GM19238 (cell line): ENCODE results near the gene PIK3IP1.
"Not testable (repeated sequence)": the region's sequence is repeated elsewhere in the genome, so short reads cannot be mapped to it uniquely, and the experiment has no call there.

ENCODE experiments used
- DNase-seq: peaks from one replicate; pipeline ENCODE4 v3.0.0; 2011; ENCODE audit warnings: low spot score; ENCODE audit not compliant: insufficient read length

The PIK3IP1 gene

GRCh38 chr22:31250740-31251600 lies 41.3 kb downstream of the PIK3IP1 start:
- no peak for DNase-seq

GRCh38 chr22:31248965-31249958 lies 43.0 kb downstream of the PIK3IP1 start:
- DNase-seq, result no peak

GRCh38 chr22:31248138-31248745 lies 44.0 kb downstream of the PIK3IP1 start:
- DNase-seq, result peak; percentile 23

GRCh38 chr22:31247726-31248125 lies 44.6 kb downstream of the PIK3IP1 start:
- DNase-seq, result no peak

GRCh38 chr22:31246687-31247086 lies 45.6 kb downstream of the PIK3IP1 start:
- no peak for DNase-seq

GRCh38 chr22:31245998-31246397 lies 46.3 kb downstream of the PIK3IP1 start:
- not testable (repeated sequence) for DNase-seq

GRCh38 chr22:31244943-31245451 lies 47.3 kb downstream of the PIK3IP1 start:
- no peak for DNase-seq

- no peak for DNase-seq
These were observed 48.0 kb downstream of the PIK3IP1 start for GRCh38 chr22:31244046-31244942.

- no peak for DNase-seq
These were observed 48.8 kb downstream of the PIK3IP1 start for GRCh38 chr22:31243339-31244045.

- DNase-seq, result no peak
These were observed 50.4 kb downstream of the PIK3IP1 start for GRCh38 chr22:31241936-31242335.

GRCh38 chr22:31241200-31241599 lies 51.1 kb downstream of the PIK3IP1 start:
- DNase-seq, result no peak

- DNase-seq, result no peak
These were observed 52.4 kb downstream of the PIK3IP1 start for GRCh38 chr22:31239771-31240370.

GRCh38 chr22:31238057-31238456 lies 54.2 kb downstream of the PIK3IP1 start:
- peak; percentile 35 for DNase-seq

- DNase-seq, result not testable (repeated sequence)
These were observed 56.2 kb downstream of the PIK3IP1 start for GRCh38 chr22:31236044-31236443.

GRCh38 chr22:31235081-31235480 lies 57.2 kb downstream of the PIK3IP1 start:
- DNase-seq, result no peak

- DNase-seq, result no peak
These were observed 59.3 kb downstream of the PIK3IP1 start for GRCh38 chr22:31233001-31233400.
